Renal cortical epithelial cell (primary cell): Measurements from ENCODE around the gene HAP1. TPM values are rescaled to one million over a fixed set of nuclear protein-coding genes. Genes with fewer than 3 reads are reported as not detected.
"Not testable (repeated sequence)": the region's sequence is repeated elsewhere in the genome, so short reads cannot be mapped to it uniquely, and the experiment has no call there.

ENCODE experiments used
- DNase-seq: peaks from one replicate; pipeline ENCODE4 v3.0.0-alpha.2; 2011; ENCODE audit warnings: low read depth
- total RNA-seq: library from RNA; depleted of rRNA; stranded (reverse); fragments of >200 nt; gene quantifications from 2 replicates; pipeline ENCODE4 v1.2.3, GENCODE V29; 2014

HAP1 gene, protein sequence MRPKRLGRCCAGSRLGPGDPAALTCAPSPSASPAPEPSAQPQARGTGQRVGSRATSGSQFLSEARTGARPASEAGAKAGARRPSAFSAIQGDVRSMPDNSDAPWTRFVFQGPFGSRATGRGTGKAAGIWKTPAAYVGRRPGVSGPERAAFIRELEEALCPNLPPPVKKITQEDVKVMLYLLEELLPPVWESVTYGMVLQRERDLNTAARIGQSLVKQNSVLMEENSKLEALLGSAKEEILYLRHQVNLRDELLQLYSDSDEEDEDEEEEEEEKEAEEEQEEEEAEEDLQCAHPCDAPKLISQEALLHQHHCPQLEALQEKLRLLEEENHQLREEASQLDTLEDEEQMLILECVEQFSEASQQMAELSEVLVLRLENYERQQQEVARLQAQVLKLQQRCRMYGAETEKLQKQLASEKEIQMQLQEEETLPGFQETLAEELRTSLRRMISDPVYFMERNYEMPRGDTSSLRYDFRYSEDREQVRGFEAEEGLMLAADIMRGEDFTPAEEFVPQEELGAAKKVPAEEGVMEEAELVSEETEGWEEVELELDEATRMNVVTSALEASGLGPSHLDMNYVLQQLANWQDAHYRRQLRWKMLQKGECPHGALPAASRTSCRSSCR
- total RNA-seq: 0.17 and 0.45 TPM in 2 replicates

DNA sequence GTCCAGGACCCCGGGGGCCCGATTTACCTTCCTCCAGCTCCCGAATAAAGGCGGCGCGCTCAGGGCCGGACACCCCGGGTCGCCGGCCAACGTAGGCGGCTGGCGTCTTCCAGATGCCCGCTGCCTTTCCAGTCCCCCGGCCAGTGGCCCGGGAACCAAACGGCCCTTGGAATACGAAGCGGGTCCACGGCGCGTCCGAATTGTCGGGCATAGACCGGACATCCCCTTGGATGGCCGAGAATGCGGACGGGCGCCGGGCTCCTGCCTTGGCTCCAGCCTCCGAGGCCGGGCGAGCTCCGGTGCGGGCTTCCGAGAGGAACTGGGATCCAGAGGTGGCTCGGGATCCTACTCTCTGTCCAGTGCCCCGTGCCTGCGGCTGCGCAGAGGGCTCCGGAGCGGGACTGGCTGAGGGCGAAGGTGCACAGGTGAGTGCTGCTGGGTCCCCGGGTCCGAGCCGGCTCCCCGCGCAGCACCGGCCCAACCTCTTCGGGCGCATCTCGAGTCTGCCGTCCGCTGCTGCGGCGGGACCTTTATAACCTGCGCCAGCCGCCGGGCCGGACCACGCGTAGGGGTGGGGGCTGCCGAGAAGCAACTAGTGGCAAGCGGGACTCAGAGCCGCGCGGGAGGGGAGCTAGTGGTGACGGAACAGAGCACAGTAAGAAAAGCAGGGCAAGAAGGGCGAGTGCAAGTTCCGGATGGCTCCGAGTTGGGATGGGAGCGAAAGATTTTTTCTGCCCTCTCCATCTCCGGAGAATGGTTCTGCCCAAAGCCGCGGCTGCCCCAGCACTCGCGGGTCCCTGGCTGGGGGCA lies at the start of gene HAP1:
TSS of gene HAP1 (minus strand) at position 505 of the 810 bp plus-strand sequence. CDS start at position 496, 9 bp downstream.
- no peak for DNase-seq

- DNase-seq: no peak
Measured at GRCh38 chr17:41782142-41782541, 47.7 kb upstream of the HAP1 start.

DNA sequence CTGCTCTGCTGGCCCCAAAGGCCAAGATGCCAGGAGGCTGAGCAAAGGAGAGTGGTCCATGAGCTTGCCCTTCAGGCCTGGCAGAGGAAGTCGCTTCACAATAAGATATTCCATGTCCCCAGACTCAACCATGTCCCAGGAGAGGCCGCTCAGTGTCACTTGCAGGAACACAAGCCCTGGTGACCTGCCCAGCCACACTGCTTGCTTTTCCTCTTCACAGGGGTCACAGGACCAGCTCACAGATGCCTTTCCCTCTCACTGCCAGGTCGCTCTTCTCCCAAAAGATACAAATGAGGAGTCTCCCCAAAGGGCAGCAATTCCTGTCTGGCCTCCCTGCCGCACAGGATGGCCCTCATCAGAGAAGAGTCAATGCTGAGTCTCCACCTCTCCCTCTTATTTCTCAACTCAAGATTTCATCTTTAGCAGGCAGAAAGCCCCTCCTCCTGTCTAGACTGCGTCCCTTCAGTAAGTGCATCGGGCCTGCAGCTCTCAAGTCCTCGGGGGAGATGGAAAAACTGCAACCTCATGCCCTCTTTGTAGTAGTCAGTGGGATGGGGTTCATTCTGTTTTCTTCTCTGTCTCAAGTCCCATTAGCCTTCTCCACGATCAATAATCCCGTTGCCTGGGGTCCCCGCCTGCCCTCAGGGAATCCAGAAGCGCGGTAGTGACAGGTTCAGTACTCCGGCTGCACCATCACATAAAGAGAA lies 47.1 kb upstream of the HAP1 start:
- no peak for DNase-seq

- no peak for DNase-seq
Measured at GRCh38 chr17:41779954-41780353, 45.5 kb upstream of the HAP1 start.

DNA sequence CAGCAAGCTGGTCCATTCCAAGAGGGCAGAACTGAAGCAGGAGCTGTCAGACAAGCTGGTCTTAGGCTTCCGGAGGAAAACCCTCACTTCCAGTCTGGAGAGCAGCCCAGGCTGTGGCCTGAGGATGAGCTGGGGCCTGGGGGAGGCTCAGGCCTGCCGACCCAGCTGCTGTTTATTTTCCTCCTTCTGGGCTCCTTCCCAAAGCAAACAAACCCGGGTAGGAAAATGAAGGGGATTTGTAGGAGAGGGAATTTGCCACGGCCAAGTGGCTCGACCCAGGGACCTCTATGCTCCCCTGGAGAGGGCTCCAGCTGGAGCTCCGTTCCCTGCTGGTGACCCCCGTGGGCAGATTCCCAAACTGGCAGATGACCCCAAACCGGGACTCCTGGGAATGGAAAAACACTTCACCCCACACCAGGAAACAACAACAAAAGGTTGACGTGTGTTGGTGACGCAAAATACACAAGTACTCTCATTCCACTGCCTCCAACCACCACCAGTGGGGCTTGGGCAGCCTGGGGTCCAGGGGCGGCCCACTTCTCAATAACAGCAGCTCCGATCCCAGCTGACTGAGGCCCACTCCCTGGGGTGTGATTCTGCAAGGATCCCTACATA lies 43.2 kb upstream of the HAP1 start:
- peak; percentile 94 for DNase-seq

GRCh38 chr17:41777157-41777573 lies 42.7 kb upstream of the HAP1 start:
- peak; percentile 90 for DNase-seq

DNA sequence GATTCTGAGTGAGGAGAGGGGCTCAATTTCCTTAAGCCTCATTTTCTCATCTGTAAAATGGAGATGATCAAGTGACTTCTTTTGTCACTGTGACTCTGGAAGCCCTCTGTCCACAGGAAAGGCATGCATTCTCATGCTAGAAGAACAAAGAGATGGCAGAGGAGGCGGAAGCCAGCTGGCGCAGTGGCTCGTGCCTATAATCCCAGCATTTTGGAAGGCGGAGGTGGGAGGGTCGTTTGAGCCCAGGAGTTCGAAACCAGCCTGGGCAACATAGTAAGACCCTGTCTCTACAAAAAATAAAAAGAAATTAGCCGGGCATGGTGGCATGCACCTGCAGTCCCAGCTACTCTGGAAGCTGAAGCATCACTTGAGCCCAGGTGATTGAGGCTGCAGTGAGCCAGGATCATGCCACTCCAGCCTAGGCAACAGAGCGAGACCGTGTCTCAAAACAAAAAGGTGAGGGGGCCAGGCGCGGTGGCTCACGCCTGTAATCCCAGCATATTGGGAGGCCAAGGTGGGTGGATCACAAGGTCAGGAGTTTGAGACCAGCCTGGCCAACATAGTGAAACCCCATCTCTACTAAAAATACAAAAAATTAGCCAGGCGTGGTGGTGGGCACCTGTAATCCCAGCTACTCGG lies 41.9 kb upstream of the HAP1 start:
- DNase-seq: not testable (repeated sequence)

- no peak for DNase-seq
Measured at GRCh38 chr17:41775394-41776226, 41.2 kb upstream of the HAP1 start.

GRCh38 chr17:41773731-41774193 lies 39.3 kb upstream of the HAP1 start:
- DNase-seq: no peak

DNA sequence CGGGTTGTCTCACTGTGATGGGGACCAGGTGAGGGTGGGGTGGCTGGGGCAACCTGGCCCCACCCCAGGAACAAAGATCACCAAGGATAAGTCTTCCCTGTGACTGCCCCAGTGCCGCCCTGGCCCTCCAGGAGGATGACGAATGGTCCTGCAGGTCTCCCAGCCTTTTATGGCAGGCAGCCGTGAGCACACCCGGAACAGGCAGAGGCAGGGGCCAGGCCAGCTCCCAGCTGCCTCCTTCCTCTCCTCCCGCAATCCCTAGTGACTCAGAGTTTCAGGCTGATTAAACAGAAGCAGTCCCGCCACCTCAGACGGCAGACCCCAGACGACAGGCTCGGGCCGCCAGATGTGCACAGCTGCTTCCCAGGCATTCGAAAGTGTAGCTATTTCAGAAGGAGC lies 38.7 kb upstream of the HAP1 start:
- DNase-seq: peak; percentile 91

- no peak for DNase-seq
Measured at GRCh38 chr17:41772586-41773189, 38.2 kb upstream of the HAP1 start.

DNA sequence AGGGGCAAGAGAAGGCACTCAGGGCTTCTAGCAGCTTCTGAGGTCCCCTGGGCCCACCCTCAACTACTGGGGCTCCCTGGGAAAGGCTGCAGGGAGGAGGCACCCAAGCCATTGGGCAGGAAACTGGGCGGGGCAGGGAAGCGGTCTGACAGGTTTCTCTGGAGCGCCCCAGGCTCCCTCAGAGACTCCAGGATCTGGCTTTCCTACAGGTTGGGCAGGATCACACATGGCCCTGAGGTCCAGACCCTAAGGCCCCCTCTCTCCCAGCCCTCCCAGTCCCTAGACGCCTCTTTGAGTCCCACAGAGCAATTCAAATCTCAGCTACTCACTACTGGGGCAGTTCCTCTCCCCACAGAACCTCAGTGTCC lies 37.8 kb upstream of the HAP1 start:
- no peak for DNase-seq

GRCh38 chr17:41771389-41772206 lies 37.2 kb upstream of the HAP1 start:
- DNase-seq: no peak

GRCh38 chr17:41769985-41770384 lies 35.5 kb upstream of the HAP1 start:
- DNase-seq: no peak

DNA sequence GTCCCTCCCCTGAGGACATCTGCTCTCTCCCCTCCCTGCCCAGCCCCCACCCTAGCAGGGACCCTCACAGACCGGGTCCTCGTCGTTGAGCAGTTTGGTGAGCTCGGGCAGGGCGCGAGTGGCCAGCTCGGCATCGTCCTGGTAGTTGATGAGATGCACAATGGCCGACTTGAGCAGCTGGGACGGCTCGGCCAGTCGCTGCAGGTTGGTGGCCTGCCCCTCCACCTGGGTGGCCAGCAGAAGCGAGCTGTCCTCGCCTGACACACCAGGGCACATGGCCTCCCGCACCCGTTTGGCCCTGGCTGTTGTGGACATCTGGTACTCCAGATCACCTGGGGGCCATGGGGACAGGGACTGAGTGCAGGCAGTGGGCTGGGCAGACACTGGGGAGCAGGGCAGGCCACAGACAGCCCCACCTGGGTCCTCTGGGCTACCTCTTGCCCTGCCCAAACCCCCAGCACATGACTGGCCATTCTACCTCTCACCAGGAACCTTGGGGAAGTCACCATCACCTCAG lies 35.0 kb upstream of the HAP1 start:
- DNase-seq: no peak

GRCh38 chr17:41768682-41769288 lies 34.3 kb upstream of the HAP1 start:
- no peak for DNase-seq

- DNase-seq: no peak
Measured at GRCh38 chr17:41767324-41768042, 33.0 kb upstream of the HAP1 start.
